Stimulated activated CD4-positive, alpha-beta T cell treated with anti-CD3 and anti-CD28 coated beads, Interleukin-4, amount 100 ng/mL, for 24 hours (primary cell): ENCODE measurements around the gene PREP.
"Not testable (repeated sequence)": the region's sequence is repeated elsewhere in the genome, so short reads cannot be mapped to it uniquely, and the experiment has no call there.

Source experiments
- DNase-seq: peaks from one replicate; pipeline ENCODE4 v3.0.0-alpha.2; 2020

Gene PREP

DNA sequence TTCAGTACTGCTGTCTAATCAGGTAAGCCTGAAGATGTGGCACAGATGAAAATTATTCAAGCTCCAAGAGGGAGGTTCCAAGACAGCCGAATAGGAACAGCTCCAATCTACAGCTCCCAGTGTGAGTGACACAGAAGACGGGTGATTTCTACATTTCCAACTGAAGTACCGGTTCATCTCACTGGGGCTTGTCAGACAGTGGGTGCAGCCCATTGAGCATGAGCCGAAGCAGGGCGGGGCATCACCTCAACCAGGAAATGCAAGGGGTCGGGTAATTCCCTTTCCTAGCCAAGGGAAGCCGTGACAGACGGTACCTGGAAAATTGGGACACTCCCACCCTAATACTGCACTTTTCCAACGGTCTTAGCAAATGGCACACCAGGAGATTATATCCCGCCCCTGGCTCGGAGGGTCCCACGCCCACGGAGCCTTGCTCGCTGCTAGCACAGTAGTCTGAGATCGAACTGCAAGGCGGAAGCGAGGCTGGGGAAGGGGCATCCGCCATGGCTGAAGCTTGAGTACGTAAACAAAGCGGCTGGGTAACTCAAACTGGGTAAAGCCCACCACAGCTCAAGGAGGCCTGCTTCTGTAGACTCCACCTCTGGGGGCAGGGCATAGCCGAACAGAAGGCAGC lies 64.4 kb downstream of the PREP start:
- not testable (repeated sequence) for DNase-seq

DNA sequence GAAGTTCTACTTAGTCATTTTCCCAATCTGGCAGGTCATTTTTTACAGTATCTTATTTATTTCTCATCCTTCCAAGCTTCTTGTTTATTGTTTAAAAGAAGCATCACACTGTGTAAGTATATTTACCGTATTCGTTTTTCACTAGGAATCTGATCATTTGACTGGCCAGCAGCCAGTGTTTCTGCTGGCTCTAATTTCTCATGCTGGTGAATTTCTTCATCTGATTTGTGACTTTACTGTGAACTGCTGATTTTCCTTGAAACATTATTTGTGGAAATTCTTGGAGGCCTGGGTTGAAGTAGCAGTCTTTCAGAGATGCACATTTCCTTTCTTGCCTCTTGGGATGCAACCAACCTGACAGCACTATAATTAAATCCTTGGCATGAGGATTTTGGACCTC lies 65.9 kb downstream of the PREP start:
- no peak for DNase-seq

DNA sequence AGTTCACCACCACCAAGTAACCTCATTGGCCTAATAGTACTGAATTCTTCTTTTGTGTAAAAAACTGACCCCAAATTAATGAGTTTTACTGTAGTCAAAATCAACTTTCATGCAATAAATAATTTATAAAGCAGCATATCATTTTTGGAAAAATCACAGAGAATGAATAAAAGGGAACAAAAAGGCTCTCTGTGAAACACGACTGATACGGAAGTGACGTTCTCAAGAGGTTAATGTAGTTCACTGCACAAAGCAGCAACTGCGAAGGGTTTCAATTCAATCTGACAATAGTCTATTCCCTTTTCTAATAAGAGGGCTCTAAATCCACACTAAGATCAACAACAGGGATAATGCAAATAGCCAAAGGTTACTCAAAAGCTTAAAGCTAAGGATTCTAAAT lies 70.3 kb downstream of the PREP start:
- no peak for DNase-seq

DNA sequence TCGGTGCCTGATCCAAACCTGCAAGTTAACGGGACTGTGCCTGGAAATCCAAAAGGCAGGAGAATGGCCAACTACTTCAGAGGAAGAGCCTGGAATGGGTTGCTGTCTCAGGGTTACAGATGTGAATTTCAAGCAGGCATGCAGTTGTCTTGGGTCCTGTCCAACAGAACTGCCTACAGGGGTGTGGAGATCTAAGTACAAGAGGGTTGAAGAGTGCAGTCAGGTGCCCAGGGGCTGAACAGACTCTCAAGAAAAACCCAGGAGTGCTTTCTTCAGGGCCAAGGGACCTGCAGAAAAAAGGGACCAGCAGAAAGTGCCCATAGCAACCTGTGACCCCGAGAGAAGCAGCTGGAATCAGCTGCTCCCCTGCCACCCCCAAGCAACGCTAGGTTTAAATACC lies 71.0 kb downstream of the PREP start:
- DNase-seq, result no peak

DNA sequence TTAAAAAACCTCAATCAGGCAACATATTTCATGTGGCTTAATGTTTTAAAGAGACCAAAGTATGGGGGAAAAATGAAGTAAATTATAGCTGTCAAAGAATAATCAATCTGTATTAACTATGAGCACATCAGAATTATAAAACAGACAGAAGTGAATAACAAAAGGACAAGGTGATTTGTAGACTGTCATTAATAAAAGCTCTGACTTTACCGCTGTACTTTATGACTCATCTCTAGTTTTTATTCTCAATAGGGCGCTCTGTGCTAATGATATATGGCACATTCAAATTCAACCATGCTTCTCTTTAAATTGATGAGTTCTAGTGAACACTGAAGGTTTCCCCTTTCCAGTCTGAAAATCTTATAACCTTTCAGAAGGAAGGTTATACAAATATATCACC lies 72.0 kb downstream of the PREP start:
- no peak for DNase-seq

DNA sequence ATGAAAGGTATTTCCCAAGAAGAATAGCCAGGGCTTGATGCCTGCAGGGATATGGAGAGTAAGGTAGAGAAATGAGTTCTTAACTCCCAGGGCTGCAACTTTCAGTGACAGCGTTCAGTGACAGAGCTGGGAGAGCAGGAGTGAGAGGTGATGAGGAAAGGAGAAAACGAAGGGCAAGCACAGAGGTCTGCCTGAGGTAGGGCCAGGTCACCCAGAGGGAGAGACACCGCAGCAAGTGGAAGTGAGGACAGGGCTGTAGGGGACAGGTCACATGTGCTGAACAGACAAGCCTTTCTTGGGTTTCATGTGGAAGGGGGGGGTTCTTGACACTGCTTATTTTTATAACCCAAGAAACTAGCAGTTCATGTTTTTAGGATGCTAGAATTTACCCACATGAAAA lies 72.5 kb downstream of the PREP start:
- DNase-seq, result no peak

DNA sequence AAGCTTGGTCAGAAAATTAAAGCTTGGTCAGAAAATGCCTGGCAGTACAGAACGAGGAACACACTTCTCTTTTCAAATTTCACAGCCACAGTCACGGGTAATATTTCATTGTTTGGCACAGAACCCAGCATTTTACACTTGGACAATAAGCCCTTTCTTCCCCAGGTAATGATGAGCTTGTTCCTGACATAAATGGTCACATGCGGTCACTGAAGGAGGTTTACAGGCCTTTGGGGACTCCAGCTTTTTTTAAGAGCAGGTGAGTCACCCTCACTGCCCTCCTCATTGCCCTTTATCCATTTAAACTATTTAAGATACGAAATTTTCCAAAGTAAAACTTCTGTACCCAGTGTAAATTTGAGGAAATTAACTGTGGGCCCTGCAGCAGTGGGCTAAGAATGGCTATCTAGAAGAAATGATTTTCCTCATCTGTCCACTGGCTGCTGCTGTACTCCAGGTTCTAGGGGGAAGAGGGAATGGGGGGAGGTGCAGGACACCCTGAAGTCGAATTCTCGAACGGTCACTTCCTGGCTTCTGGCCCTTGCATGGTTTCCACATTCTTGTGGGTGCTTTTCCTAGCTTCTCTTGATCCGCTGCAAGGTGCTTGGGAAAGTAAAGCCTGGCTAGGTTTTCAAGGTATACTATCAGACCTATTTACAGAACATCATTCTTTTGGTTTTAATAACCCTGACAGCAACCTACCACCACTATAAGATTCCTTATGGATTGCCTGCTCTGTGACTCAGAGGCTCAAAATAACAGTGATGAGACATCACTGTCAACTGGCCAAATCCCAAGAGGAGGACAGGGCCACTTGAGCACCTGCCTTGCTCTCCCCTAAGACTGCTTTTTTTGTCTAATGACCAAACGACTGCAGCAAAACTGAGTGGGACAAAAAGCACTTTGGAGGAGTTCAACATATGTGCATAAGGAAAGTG lies 75.8 kb downstream of the PREP start:
- no peak for DNase-seq

DNA sequence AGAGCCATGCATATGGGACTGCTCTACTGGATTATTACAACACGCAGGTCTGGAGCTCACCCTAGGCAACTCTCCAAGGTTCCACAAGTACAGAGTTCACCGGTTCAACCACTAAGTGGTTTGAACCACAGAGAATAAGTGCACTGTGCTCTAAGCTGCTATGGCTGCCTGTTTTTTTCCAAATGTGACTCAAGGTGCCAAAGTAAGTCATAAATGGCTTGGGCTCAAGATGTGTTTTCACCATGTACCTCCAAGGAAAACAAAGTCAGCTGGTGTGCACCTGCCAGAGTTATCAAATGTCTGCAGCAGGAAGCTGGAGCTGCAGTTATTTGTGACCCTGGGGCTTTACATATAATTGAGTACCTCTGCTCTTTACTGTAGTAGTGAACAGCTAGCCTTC lies 76.7 kb downstream of the PREP start:
- DNase-seq, result no peak

DNA sequence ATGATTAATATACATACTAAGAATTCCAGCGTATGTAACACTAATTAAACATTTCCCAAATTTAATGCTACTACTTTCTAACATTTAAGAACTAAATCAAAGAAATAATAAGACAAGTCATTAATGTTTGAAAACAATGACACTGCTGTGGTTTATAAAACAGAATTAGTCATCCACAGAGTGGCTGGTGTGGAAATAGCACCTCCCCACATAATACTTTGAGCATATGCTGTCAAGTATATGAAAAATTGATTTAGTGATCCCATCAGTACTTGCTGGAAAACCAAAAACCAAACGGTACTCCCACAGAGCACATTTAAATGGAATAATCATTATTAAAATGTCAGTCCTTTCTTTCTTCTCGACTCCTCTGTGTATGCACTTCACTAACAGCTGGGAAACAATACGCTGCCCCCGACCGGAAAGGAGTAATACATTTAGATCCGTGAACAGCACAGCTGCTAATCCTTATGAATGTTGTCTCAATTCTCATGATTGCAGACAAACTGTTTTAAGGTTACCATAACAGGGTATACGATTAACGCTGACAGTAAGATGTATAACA lies 78.4 kb downstream of the PREP start:
- DNase-seq, result no peak

DNA sequence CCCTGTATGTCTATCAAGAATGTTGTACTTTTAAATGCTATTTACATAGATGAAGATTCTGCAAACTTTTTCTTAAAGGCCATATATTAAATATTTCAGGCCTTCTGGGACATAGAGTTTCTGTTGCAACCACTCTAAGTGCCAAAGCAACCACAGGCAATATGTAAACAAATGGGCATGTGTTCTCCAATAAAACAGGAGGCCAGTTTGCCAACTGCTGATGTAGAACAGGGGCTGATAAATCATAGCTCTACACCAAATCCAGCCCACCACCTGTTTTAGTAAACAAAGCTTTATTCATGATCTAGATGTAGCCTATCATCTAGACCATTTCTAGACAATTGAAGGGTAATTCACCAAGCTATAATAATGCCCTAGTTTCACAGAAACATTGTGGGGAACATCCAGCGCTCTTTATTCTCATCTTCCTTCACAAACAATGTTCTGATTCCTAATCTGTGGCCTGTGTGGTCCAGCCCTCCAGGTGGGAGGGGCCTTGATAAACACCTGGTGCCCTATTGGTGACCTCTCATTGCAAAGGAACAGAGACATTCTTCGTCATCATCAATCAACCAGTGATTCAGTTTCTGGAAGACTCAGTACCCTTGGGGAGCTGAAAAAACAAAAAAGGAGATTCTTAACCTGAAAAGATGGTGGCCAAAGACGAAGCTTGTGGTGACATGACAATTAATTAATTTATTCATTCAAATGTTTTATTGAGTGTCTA lies 80.2 kb downstream of the PREP start:
- DNase-seq, result no peak

DNA sequence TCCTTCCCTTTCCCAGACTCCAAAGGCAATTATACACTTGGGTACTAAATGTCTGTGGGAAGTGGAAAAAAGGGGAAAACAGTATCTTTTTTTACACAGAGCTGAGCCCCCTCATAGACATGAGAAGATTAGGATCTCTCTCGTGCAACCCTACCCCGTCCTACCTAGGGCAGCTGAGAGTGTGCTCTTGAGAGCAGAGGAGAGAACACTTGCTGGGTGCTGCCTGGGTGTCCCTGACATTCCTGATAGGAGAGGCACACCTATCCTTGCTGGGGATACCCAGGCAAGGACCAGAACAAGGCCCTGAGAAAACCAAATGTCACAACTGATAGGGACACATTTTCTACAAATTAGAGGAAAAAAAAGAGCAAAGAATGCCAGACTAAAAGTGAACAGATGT lies 81.2 kb downstream of the PREP start:
- no peak for DNase-seq

DNA sequence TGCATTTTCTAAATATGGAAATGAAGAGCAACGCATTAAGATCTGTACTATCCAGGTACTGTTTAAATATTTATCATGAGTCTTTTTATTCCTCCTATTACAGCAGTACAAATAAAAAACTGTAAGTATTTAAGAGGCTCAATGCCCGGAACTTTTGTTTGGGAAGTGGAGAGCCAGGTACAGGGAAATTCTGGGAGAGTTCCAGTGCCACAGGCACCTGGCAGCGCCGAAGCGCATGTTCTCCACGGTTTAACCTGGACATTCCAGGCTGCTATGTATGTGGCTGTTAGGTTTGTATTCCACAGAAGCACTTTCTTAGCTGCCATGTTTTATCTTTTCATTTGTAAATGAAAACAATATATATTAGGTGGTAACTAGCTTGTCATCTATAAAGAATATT lies 81.7 kb downstream of the PREP start:
- no peak for DNase-seq

DNA sequence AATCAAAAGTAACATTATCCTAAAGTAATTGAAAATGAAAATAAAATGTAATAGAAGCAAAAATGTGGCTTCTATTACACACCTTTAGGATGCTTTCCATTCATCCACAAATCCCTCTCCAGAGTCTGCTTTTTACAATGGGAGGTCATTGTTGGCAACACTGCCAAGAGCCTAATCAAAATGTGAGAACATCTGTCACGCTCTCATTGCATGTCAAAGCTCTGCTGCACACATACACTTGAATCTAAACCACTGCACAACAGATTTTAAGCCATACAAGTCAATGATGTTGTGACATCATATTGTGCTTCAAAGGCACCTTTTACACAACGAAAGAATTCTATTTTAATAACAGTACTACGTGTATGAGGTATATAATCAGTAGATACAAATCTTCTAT lies 82.1 kb downstream of the PREP start:
- DNase-seq, result no peak

DNA sequence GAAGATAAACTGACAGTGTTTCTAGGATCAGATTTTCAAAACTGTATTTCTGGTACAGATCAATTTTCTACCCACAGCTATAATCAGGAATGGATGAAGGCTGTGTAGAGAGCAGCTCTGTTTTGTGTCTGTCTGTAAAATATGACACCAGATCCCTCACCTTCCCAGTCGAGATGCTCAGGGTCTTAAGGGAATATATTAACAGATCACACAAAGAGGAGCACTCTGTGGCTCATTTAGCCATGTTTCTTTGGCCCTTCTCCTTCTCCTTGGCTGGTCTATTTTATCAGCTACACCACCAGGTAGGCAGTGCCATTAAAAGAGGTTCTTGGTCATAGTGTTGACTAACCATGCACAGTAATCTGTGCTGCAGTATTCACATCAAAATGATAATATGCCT lies 82.6 kb downstream of the PREP start:
- no peak for DNase-seq

DNA sequence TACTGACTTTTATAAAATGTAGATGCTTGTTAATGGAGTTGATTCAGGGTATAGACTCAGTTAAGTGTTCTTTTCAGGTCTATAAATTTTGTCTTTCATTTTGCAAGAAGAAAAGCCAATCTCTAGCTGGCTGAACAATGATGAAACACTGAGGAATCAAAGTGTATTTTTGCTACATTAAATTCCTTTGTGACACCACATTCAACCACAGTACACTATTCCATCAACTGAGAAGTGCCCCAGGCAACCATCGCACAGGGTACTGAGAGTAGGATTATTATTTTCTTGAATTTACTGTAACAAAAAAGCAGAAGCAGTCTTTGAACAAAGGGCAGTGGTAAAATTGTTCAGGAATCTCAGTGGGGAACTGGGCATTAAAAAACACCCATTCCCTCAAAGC lies 83.6 kb downstream of the PREP start:
- no peak for DNase-seq

DNA sequence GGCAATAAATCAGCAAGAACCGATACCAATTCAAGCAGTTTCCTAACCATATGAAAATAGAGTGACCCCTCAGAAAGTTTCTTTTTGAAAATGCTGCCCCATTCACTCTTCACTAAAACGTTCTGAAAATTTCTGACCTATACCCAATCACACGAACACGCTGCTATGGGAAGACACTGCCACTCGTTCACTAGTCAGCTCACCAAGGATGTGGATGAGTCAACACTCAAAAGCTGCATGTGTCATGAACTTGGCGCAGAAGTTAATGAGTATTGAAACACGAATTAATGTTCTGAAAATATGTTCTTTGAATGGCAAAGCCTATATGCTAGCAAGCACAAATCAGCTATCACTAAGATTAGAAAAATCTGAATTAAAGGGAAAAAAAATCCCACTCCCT lies 84.2 kb downstream of the PREP start:
- DNase-seq, result no peak

DNA sequence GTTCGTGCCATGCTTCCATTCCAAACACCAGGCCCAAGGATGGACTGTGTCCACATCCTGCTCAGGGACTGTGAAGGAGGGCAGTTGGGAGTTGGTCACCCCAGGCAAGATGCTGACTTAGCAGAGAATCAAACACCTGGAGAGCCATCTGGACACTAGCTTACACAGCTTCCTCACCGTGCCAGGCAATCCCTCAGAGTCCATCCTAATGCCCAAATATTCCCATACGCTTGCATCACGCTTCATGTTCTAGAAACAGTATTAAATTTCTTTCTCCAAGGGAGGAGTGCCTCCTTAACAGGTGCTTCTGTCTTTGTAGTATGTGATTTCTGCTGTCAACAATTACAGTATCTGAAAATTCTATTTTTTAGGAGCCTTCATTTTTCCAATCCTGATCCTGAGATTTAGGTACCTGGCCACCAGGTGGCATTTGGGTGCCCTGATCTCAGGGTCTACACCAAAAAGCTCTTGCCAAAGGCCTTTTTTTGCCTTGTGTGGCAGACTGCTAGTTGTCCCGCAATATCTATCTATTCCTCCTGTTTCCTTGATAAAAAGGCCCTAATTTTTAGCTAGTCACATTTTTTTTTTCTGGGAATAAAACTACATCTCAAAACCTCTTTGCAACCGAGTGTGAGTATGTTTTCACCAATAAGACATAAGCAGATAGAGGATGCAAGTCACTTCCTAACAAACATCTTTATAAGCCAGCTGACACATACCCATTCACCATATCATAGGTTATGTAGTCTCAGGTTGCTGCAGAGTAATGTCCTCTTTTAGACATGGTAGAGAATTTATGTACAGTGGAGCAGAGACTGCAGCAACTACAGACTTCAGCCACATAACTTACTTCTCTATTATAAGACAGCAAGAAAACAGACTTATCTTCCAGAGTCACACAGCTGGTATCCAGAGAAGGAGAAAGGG lies 85.0 kb downstream of the PREP start:
- no peak for DNase-seq

DNA sequence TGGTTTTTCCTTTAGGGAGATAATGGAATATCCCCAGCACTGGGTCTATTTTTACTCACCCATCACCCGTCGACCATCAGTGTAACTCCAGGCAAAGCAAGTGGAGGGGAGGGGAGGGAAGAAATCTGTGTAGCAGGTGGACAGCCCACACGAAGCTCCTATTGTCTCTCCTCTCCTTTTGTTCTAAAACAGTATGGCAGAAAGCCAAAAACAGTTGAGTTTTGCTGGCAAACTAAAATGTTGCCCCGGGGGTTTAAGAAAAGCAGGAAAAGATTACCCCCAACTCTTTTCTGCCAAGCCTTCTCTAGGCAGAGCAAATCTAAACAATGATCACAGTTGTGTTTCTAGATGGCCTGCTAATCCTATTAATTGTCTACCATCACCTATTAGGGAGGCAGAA lies 89.7 kb downstream of the PREP start:
- DNase-seq, result no peak

DNA sequence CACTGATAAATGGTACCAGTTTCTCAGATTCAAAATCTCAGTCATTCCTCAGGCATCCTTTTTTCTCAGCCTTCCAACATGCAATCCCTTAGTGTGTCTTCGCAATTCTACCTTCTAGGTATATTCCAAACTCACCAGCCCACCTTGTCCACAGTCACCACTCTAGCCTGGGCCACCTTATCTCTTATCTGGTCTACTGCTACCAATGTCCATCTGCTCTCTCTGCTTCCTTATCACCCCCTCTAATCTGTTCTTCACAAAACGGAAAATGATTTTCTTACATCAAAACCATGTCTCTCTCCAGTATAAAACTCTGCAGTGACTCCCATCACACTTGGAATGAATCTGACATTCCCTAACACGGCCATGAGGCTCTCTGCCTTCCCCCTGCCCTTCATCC lies 91.9 kb downstream of the PREP start:
- DNase-seq, result no peak

DNA sequence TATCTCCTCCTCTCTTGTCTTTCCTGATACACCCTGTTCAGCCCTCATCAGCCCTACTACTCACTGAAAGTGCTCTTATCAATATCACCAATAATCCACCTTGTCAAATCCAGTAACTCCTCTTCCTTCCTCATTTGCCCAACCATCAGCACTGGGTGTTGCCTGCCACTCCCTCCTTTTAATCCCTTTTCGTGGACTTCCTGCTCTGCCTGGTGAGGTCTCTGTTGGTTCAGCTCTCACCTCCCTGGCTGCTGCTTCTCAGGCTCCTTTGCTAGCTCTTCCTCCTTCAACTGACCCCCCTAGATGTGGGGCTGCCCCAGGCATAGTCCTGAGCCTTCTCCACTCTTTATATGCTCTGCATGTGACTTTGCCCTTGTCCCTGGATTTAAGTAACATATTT lies 92.5 kb downstream of the PREP start:
- no peak for DNase-seq

DNA sequence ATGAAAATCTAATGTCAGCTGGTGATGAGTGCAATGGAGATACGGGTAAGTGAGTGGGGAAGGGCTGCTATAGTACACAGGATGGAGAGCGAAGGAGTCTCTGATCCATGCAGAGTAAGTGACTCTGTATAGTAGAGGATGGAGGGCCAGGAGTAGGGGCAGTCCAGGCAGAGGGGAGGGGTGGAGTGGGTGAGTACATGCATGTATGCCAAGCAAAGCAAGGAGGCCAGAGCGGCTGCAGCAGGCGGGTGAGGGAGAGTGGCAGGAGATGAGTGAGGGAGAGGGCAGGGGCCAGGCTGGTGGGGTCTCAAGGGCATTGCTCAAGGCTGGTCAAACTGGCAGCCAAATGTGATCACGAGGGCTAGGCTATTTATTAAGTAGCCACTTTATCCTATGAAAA lies 94.0 kb downstream of the PREP start:
- no peak for DNase-seq

DNA sequence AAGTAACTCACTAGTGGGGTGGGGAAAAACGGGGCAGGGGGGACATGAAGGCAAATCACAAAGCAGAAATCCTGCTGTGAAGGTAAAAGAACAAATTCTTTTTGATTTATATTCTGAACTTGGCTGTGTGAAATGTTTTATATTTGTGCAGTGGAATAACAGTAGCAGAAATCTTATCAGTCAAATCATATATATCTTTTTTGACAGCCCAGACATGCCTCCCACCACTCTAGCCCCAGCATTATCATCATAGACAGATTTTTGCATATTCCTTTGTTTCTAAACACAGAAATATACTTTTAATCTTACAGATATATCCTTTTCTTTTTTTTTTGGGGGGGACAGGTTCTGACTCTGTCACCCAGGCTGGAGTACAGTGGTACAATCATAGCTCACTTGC lies 97.4 kb downstream of the PREP start:
- DNase-seq, result no peak

DNA sequence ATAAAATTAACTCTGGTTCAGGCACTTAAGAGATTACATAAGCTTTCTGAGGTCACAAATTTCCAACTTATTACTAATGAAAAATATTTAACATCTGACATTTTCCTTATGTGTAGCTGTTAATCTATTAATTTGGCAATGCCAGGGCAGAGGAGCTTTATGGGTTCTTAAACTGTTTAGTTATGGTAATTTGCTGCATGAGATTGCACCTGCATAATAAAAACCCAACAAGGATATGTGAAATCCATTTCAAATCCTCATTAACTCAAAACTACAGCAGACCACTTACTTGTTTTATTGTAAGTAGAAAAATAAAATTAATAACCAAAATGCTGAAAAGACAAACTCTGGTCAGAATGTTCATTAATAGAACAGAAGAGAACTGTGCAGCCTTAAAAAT lies 98.1 kb downstream of the PREP start:
- DNase-seq, result no peak
